Measurements from ENCODE around the gene PLEKHA3. TPM values are rescaled to one million over a fixed set of nuclear protein-coding genes. Genes with fewer than 3 reads are reported as not detected.
A peak's percentile ranks its signal among the peaks of the same experiment; 100 is the strongest.

The PLEKHA3 gene
- total and polyA plus RNA-seq, 2 donors (not counting 1 experiment from before 2014, with no cell fraction given): 5.9 to 34.6 TPM

DNA sequence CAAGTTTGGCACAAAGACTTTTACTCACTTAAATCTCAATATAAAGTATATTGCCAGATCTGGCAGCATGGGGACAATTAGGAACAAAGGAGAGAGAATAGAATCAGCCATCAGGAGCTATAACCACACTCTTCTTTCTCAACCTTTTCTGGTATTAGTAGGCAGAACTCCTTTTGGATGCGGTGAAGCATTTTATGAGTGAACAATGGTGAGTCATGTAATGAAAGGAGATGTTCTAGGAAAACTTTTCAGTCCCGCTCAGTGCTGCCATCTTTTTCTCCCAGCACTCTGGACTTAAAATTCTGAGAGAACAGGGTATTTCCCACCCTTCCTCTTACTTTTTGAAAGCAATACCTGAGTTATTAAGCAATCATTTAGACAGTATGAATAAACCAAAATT is 32.2 kb downstream of the PLEKHA3 start:
- peaks cover 1% of the 10 kb centered on the region for H3K36me3 ChIP-seq (ENCODE audit: control insufficient read depth, insufficient read depth, low read length)
- no peak overlapping the region for H2AFZ ChIP-seq (ENCODE audit: low read length)
- no peak overlapping the region for H3K4me2 ChIP-seq (ENCODE audit: extremely low read depth, insufficient read depth, low read length)
- TF ChIP-seq, protein P1, sequence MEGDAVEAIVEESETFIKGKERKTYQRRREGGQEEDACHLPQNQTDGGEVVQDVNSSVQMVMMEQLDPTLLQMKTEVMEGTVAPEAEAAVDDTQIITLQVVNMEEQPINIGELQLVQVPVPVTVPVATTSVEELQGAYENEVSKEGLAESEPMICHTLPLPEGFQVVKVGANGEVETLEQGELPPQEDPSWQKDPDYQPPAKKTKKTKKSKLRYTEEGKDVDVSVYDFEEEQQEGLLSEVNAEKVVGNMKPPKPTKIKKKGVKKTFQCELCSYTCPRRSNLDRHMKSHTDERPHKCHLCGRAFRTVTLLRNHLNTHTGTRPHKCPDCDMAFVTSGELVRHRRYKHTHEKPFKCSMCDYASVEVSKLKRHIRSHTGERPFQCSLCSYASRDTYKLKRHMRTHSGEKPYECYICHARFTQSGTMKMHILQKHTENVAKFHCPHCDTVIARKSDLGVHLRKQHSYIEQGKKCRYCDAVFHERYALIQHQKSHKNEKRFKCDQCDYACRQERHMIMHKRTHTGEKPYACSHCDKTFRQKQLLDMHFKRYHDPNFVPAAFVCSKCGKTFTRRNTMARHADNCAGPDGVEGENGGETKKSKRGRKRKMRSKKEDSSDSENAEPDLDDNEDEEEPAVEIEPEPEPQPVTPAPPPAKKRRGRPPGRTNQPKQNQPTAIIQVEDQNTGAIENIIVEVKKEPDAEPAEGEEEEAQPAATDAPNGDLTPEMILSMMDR (conservative IDR thresholded peaks at IDR 0.05 in 1 of 2, IDR thresholded peaks at IDR 0.05 in 1 of 2; ENCODE audit: low read depth in 1 of 2, low read length in 2 of 2): no peak
- TF ChIP-seq EZH2 (IDR thresholded peaks at IDR 0.05; ENCODE audit: low read length, missing control alignments): no peak
- no peaks in the 10 kb centered on the region for H4K20me1 ChIP-seq (ENCODE audit: control insufficient read depth, extremely low read depth, insufficient read depth, low read length)
- peak; percentile 4 to 72 for DNase-seq (ENCODE audit: low read depth in 2 of 2)
- no peaks in the 10 kb centered on the region for H3K79me2 ChIP-seq (ENCODE audit: control insufficient read depth, insufficient read depth, low read length)
- H3K27me3 ChIP-seq (ENCODE audit: control insufficient read depth, insufficient read depth, low read length): no peaks in the 10 kb centered on the region
- H3K4me1 ChIP-seq (ENCODE audit: control insufficient read depth, extremely low read depth, insufficient read depth, low read length): no peaks in the 10 kb centered on the region
- H3K27ac ChIP-seq (ENCODE audit: insufficient read depth, low read length): no peak overlapping the region
- H3K9ac ChIP-seq (ENCODE audit: insufficient read depth, low read length): no peak overlapping the region
- H3K9me3 ChIP-seq (ENCODE audit: control insufficient read depth, insufficient read depth, low read depth, low read length): no peaks in the 10 kb centered on the region
- H3K4me3 ChIP-seq (replicated peaks in 1 of 4; ENCODE audit: control extremely low read depth in 1 of 4, insufficient read depth in 1 of 4, low read depth in 3 of 4, low read length in 4 of 4): no peak overlapping the region

DNA sequence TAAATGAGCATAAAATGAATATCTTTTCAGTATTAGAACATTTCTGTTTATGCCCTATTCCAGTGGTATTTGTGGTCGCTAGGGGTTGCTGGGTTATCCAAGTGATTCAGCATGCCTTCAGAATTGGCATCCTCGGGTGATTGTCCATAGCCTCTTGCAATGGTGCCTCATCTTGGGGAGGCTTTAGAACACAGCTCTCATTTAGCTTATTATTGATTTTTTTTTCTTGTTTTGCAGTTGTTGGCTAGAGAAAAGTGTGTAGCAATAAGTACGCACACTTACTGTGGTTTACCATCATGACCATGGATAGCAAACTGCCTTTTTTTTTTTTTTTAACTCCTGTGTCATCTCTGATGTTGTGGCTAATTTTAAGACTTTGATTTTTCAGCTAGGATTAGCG is 33.6 kb downstream of the PLEKHA3 start:
- Histone ChIP-seq H3K27ac (ENCODE audit: insufficient read depth, low read length) (no peak overlapping the region), H2AFZ (ENCODE audit: low read length) (no peak overlapping the region), H3K4me2 (ENCODE audit: extremely low read depth, insufficient read depth, low read length) (no peak overlapping the region), H3K36me3 (ENCODE audit: control insufficient read depth, insufficient read depth, low read length) (peaks cover 3% of the 10 kb centered on the region), H3K9ac (ENCODE audit: insufficient read depth, low read length) (no peak overlapping the region), H3K79me2 (ENCODE audit: control insufficient read depth, insufficient read depth, low read length) (no peaks in the 10 kb centered on the region), H3K27me3 (ENCODE audit: control insufficient read depth, insufficient read depth, low read length) (no peaks in the 10 kb centered on the region), H3K4me3 (replicated peaks in 1 of 4; ENCODE audit: control extremely low read depth in 1 of 4, insufficient read depth in 1 of 4, low read depth in 3 of 4, low read length in 4 of 4) (no peak overlapping the region), H3K4me1 (ENCODE audit: control insufficient read depth, extremely low read depth, insufficient read depth, low read length) (no peaks in the 10 kb centered on the region), H4K20me1 (ENCODE audit: control insufficient read depth, extremely low read depth, insufficient read depth, low read length) (no peaks in the 10 kb centered on the region), H3K9me3 (ENCODE audit: control insufficient read depth, insufficient read depth, low read depth, low read length) (no peaks in the 10 kb centered on the region)
- peak; percentile 3 to 61 for DNase-seq (ENCODE audit: low read depth in 2 of 2)
- no peak for TF ChIP-seq EZH2 (IDR thresholded peaks at IDR 0.05; ENCODE audit: low read length, missing control alignments)
- TF ChIP-seq, protein P1 (conservative IDR thresholded peaks at IDR 0.05 in 1 of 2, IDR thresholded peaks at IDR 0.05 in 1 of 2; ENCODE audit: low read depth in 1 of 2, low read length in 2 of 2): no peak

DNA sequence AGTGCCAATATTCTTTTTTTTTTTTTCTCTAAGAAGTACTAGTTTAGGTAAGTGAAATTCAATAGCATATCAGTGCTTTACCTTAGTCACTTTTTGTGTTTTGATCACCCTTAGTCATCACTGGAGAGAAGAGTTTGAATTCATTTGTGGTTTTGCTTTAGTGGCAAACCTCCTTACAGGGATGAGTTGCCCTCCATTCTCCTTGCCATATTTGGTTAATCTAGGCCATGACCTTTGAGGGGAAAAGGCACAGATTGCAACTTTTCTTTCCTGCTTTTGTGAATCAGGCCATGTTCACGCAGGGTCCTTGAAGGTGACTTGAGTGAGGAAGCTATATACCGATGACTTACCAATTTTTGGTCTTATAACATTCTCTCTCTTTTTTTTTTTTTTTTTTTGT is 34.4 kb downstream of the PLEKHA3 start:
- no peak overlapping the region for H3K4me2 ChIP-seq (ENCODE audit: extremely low read depth, insufficient read depth, low read length)
- peak; percentile 31 to 85 for DNase-seq (ENCODE audit: low read depth in 2 of 2)
- H3K36me3 ChIP-seq (ENCODE audit: control insufficient read depth, insufficient read depth, low read length): peaks cover 1% of the 10 kb centered on the region
- H4K20me1 ChIP-seq (ENCODE audit: control insufficient read depth, extremely low read depth, insufficient read depth, low read length): no peaks in the 10 kb centered on the region
- no peaks in the 10 kb centered on the region for H3K4me1 ChIP-seq (ENCODE audit: control insufficient read depth, extremely low read depth, insufficient read depth, low read length)
- no peak for TF ChIP-seq EZH2 (IDR thresholded peaks at IDR 0.05; ENCODE audit: low read length, missing control alignments)
- TF ChIP-seq, protein P1 (conservative IDR thresholded peaks at IDR 0.05 in 1 of 2, IDR thresholded peaks at IDR 0.05 in 1 of 2; ENCODE audit: low read depth in 1 of 2, low read length in 2 of 2): no peak
- no peak overlapping the region for H3K27ac ChIP-seq (ENCODE audit: insufficient read depth, low read length)
- no peak overlapping the region for H2AFZ ChIP-seq (ENCODE audit: low read length)
- no peak overlapping the region for H3K4me3 ChIP-seq (replicated peaks in 1 of 4; ENCODE audit: control extremely low read depth in 1 of 4, insufficient read depth in 1 of 4, low read depth in 3 of 4, low read length in 4 of 4)
- H3K27me3 ChIP-seq (ENCODE audit: control insufficient read depth, insufficient read depth, low read length): no peaks in the 10 kb centered on the region
- no peaks in the 10 kb centered on the region for H3K9me3 ChIP-seq (ENCODE audit: control insufficient read depth, insufficient read depth, low read depth, low read length)
- no peak overlapping the region for H3K9ac ChIP-seq (ENCODE audit: insufficient read depth, low read length)
- no peaks in the 10 kb centered on the region for H3K79me2 ChIP-seq (ENCODE audit: control insufficient read depth, insufficient read depth, low read length)
